IMR-90 (cell line): ENCODE measurements around the gene SRCIN1. TPM values are rescaled to one million over a fixed set of nuclear protein-coding genes. Genes with fewer than 3 reads are reported as not detected.

Experiments
- ATAC-seq: fragments of 200-7000 bp; cut with Tn5 transposase; 2 replicates; pipeline ENCODE4 v1.9.1; 2020; ENCODE audit warnings: low read depth, mild to moderate bottlenecking, moderate library complexity
- BruUV-seq: library from RNA; stranded (reverse); fragments of 400-500 nt; replicated peaks from 2 replicates; lab custom pipeline; 2021; lab: Mats Ljungman, UMichigan
- CTCF ChIA-PET: fragments of 300-600 bp; formaldehyde crosslinking; extraction: SDS; loops from one replicate; lab custom pipeline; 2021; ENCODE audit warnings: antibody characterized with exemption; lab: Yijun Ruan, JAX
- POLR2A ChIA-PET: fragments of 300-600 bp; sonication (Branson Sonifier 250); formaldehyde crosslinking; loops from one replicate; lab custom pipeline; 2022; ENCODE audit warnings: antibody characterized with exemption; ENCODE audit not compliant: unreplicated experiment; lab: Charles Lee
- DNase-seq: peaks from one replicate; pipeline ENCODE4 v3.0.0; 2013
- H2AFZ ChIP-seq: replicated peaks from 2 replicates; pipeline ENCODE3; 2013; ENCODE audit warnings: low read length, mild to moderate bottlenecking; ENCODE audit not compliant: poor library complexity
- H2AK5ac ChIP-seq: 2 replicates; pipeline ENCODE4 v1.6.1; 2013; ENCODE audit warnings: low read depth, low read length, inconsistent platforms
- H2AK9ac ChIP-seq: replicated peaks from 2 replicates; pipeline ENCODE3; 2013; ENCODE audit warnings: mild to moderate bottlenecking, low read depth, low read length, moderate library complexity; ENCODE audit not compliant: poor library complexity
- H2BK120ac ChIP-seq: 2 replicates; pipeline ENCODE4 v1.6.1; 2013; ENCODE audit warnings: low read depth, low read length, inconsistent platforms
- H2BK15ac ChIP-seq: 3 replicates; pipeline ENCODE4 v1.6.1; 2013; ENCODE audit warnings: low read depth, low read length, inconsistent platforms
- H2BK20ac ChIP-seq: 2 replicates; pipeline ENCODE4 v1.6.1; 2013; ENCODE audit warnings: low read depth, mild to moderate bottlenecking, inconsistent platforms, low read length, moderate library complexity
- H2BK5ac ChIP-seq: 2 replicates; pipeline ENCODE4 v1.6.1; 2013; ENCODE audit warnings: mild to moderate bottlenecking, low read depth, low read length, inconsistent platforms; ENCODE audit not compliant: poor library complexity, severe bottlenecking
- H3K14ac ChIP-seq: replicated peaks from 2 replicates; pipeline ENCODE4 v1.6.1; 2013; ENCODE audit warnings: low read depth, low read length, inconsistent platforms
- H3K18ac ChIP-seq: 2 replicates; pipeline ENCODE4 v1.6.1; 2013; ENCODE audit warnings: low read depth, low read length, control low read depth
- H3K23ac ChIP-seq: 2 replicates; pipeline ENCODE4 v1.6.1; 2013; ENCODE audit warnings: low read depth, low read length, inconsistent platforms
- H3K27ac ChIP-seq: 2 replicates; pipeline ENCODE4 v1.5.1; 2013; ENCODE audit warnings: mild to moderate bottlenecking, control low read depth, low read length; ENCODE audit not compliant: insufficient read depth
- H3K27me3 ChIP-seq: 2 replicates; pipeline ENCODE4 v1.6.1; 2013; ENCODE audit warnings: low read length; ENCODE audit not compliant: control insufficient read depth, insufficient read depth
- H3K36me3 ChIP-seq: 2 replicates; pipeline ENCODE4 v1.6.1; 2013; ENCODE audit warnings: low read length, mixed read lengths; ENCODE audit not compliant: control insufficient read depth, insufficient read depth
- H3K4ac ChIP-seq: 2 replicates; pipeline ENCODE4 v1.6.1; 2013; ENCODE audit warnings: low read depth, low read length, inconsistent platforms
- H3K4me1 ChIP-seq: 2 replicates; pipeline ENCODE4 v1.6.1; 2013; ENCODE audit warnings: low read length, mixed read lengths; ENCODE audit not compliant: control insufficient read depth, insufficient read depth
- H3K4me2 ChIP-seq: 2 replicates; pipeline ENCODE4 v1.6.1; 2013; ENCODE audit warnings: low read depth, mild to moderate bottlenecking, control low read depth, low read length, moderate library complexity
- H3K4me3 ChIP-seq: 2 replicates; pipeline ENCODE4 v1.5.1; 2013; ENCODE audit warnings: low read depth, mild to moderate bottlenecking, control low read depth, low read length, moderate library complexity; ENCODE audit not compliant: insufficient read depth
- H3K56ac ChIP-seq: 2 replicates; pipeline ENCODE4 v1.6.1; 2013; ENCODE audit warnings: low read length, inconsistent platforms; ENCODE audit not compliant: insufficient read depth; ENCODE audit errors: extremely low read depth
- H3K79me1 ChIP-seq, 2 experiments: 2 replicates each; pipeline ENCODE4 v1.6.1; 2013; ENCODE audit warnings: low read length in 2 of 2, inconsistent platforms in 1 of 2, low read depth in 1 of 2
- H3K9ac ChIP-seq: 2 replicates; pipeline ENCODE4 v1.6.1; 2013; ENCODE audit warnings: low read depth, low read length, control low read depth
- H3K9me1 ChIP-seq: 2 replicates; pipeline ENCODE4 v1.6.1; 2013; ENCODE audit warnings: low read length, inconsistent platforms; ENCODE audit not compliant: insufficient read depth
- H3K9me3 ChIP-seq: 2 replicates; pipeline ENCODE4 v1.6.1; 2013; ENCODE audit warnings: low read length; ENCODE audit not compliant: control insufficient read depth, insufficient read depth
- H4K20me1 ChIP-seq: 2 replicates; pipeline ENCODE4 v1.6.1; 2013; ENCODE audit warnings: low read length, inconsistent platforms; ENCODE audit not compliant: insufficient read depth
- H4K5ac ChIP-seq: 2 replicates; pipeline ENCODE4 v1.6.1; 2013; ENCODE audit warnings: mild to moderate bottlenecking, low read depth, low read length, control low read depth
- H4K8ac ChIP-seq, 2 experiments: 2 replicates each; pipeline ENCODE4 v1.6.1; 2013; ENCODE audit warnings: low read depth in 2 of 2, low read length in 2 of 2, control low read depth in 1 of 2, inconsistent platforms in 1 of 2
- H4K91ac ChIP-seq: 2 replicates; pipeline ENCODE4 v1.6.1; 2013; ENCODE audit warnings: low read depth, low read length, inconsistent platforms; ENCODE audit not compliant: insufficient read depth
- BHLHE40 ChIP-seq: fragments of 150-350 bp; IDR thresholded peaks from 2 replicates; pipeline ENCODE4 v1.6.1; 2016; ENCODE audit warnings: mild to moderate bottlenecking, low read depth, low read length
- CEBPB ChIP-seq: IDR thresholded peaks from 2 replicates; pipeline ENCODE4 v1.6.1; 2012; ENCODE audit warnings: low read depth, low read length, improper control_type of control experiment
- FOS ChIP-seq: fragments of 150-350 bp; IDR thresholded peaks from 2 replicates; pipeline ENCODE4 v1.6.1; 2016; ENCODE audit warnings: low read depth, low read length
- MAFK ChIP-seq: IDR thresholded peaks from 2 replicates; pipeline ENCODE4 v1.6.1; 2012; ENCODE audit warnings: low read depth, low read length, improper control_type of control experiment
- MAZ ChIP-seq: IDR thresholded peaks from 2 replicates; pipeline ENCODE4 v1.6.1; 2012; ENCODE audit warnings: low read depth, mild to moderate bottlenecking, low read length, improper control_type of control experiment, moderate library complexity, borderline replicate concordance
- MXI1 ChIP-seq: IDR thresholded peaks from 2 replicates; pipeline ENCODE4 v1.6.1; 2012; ENCODE audit warnings: low read depth, mild to moderate bottlenecking, low read length, moderate library complexity, borderline replicate concordance
- NFE2L2 ChIP-seq: fragments of 150-350 bp; IDR thresholded peaks from 2 replicates; pipeline ENCODE4 v1.6.1; 2016; ENCODE audit warnings: low read depth, mild to moderate bottlenecking, low read length
- POLR2A ChIP-seq: IDR thresholded peaks from 2 replicates; pipeline ENCODE4 v1.6.1; 2012; ENCODE audit warnings: mild to moderate bottlenecking, low read depth, low read length
- RFX5 ChIP-seq: IDR thresholded peaks from 2 replicates; pipeline ENCODE4 v1.8.0; 2012; ENCODE audit warnings: low read depth, mild to moderate bottlenecking, low read length, moderate library complexity
- WGBS, 2 experiments: methylation state at CpG; one replicate each; pipeline versions ENCODE4 v1.1.5 to v1.1.7; 2013; ENCODE audit warnings: missing lambda C conversion rate in 2 of 2; ENCODE audit not compliant: insufficient read length in 1 of 2; ENCODE audit errors: extremely low coverage in 2 of 2; 5-methylcytosine and 5-hydroxymethylcytosine counted together
- dilution Hi-C: fragments of 300-500 bp; cut with HindIII; formaldehyde crosslinking; loops from one replicate; pipeline ENCODE4 v1.14.3; 2018; ENCODE audit warnings: low sequenced_read_pairs; ENCODE audit not compliant: unreplicated experiment
- in situ Hi-C: fragments of 300-500 bp; cut with MboI; formaldehyde crosslinking; loops from 3 replicates; pipeline ENCODE4 v1.14.3; 2019; ENCODE audit warnings: low sequenced_read_pairs, inconsistent platforms, mixed read lengths
- intact Hi-C: fragments of 100-400 bp; cut with micrococcal nuclease; formaldehyde crosslinking; loops from 2 replicates; pipeline ENCODE4 v1.10.0; 2022
- polyA plus RNA-seq, 3 experiments: library from polyadenylated mRNA; depleted of rRNA; stranded (reverse); fragments of >200 nt; gene quantifications; 2 replicates each; pipeline ENCODE4 v1.2.3, GENCODE V29; 2012; ENCODE audit warnings: low replicate concordance in 1 of 3
- total RNA-seq: library from RNA; depleted of rRNA; stranded (reverse); fragments of >200 nt; gene quantifications from 2 replicates; pipeline ENCODE4 v1.2.3, GENCODE V29; 2012

SRCIN1 gene
- total and polyA plus RNA-seq, 2 of the 4 experiments (the other 2 are of a cell fraction): not detected

DNA sequence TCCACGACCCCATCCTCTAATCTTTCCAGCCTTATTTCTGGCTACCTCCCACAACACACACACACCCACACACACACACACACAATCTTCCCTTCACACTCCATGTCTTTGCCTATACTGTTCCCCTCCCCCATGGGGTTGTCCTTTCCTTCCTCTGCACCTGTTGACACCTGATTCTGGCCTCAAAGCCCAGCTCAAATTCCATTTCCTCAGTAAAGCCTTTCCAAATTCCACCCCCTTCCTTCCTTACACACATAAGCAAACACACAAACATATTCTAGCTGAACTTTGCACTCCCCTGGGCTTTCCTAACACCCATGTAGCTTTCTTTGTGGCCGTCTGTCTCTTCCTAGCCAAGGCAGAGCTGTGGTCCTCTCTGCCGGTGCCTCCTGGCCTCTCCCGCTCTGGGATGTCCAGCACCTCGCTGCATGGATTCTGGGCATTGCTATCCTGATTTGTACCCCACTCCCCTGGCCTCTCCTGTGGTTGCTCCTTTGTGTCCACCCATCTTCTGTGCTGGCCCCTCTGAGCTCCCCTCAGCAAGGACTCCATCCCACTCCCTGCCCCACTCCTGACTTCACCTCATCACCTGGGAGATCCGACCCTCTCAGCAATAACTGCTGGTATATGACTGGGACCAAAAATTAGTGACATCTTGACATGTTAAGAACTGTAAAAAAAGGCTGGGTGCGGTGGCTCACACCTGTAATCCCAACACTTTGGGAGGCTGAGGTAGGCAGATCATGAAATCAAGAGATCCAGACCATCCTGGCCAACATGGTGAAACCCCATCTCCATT, 8.4 kb upstream of the SRCIN1 start:
- Histone ChIP-seq H3K14ac (no peak overlapping the region), H2BK5ac (peak overlapping the region; percentile 53), H2AK9ac (no peak overlapping the region), H4K8ac (no peak overlapping the region), H3K9me1 (no peaks in the 10 kb centered on the region), H4K20me1 (no peaks in the 10 kb centered on the region), H2BK15ac (no peak overlapping the region), H2AFZ (no peak overlapping the region), H2AK5ac (no peak overlapping the region), H4K91ac (no peak overlapping the region), H3K36me3 (no peaks in the 10 kb centered on the region), H4K5ac (no peak overlapping the region), H3K4me2 (no peak overlapping the region), H3K4me3 (no peak overlapping the region), H3K9me3 (peaks cover 8% of the 10 kb centered on the region), H3K4me1 (no peaks in the 10 kb centered on the region), H3K4ac (no peak overlapping the region), H2BK20ac (no peak overlapping the region), H3K27me3 (peaks cover 67% of the 10 kb centered on the region), H3K18ac (no peak overlapping the region), H3K27ac (no peak overlapping the region), H3K23ac (no peak overlapping the region), H2BK120ac (no peak overlapping the region), H3K9ac (no peak overlapping the region), H3K79me1 (no peaks in the 10 kb centered on the region), H3K56ac (no peak overlapping the region)
- dilution Hi-C loops: no loop called here
- ChIA-PET POLR2A (interaction anchor here (0.6 kb wide), 1 partner anchor 188 kb away, joined by 11 read pairs; no protein-coding TSS in a partner anchor), CTCF (interaction anchor here (0.6 to 1.2 kb wide), 2 partner anchors 29 to 35 kb away, joined by 3 read pairs; no protein-coding TSS in a partner anchor)
- ATAC-seq: no peak
- BruUV-seq: no TSS peak
- no peak for TF ChIP-seq RFX5
- TF ChIP-seq FOS: no peak
- TF ChIP-seq CEBPB: no peak
- no peak for TF ChIP-seq BHLHE40
- no peak for TF ChIP-seq MXI1
- TF ChIP-seq MAFK: no peak
- TF ChIP-seq POLR2A: no peak
- TF ChIP-seq MAZ: no peak
- TF ChIP-seq NFE2L2: no peak
- no peak for DNase-seq
- WGBS, 2 experiments: 34% methylated on average over 6 of the region's 7 CpGs; no CpG with 5 or more reads in 1 of the 2 experiments
- intact Hi-C loops: no loop called here
- in situ Hi-C loops: no loop called here
